Measurements from ENCODE around the gene FAM47E.

Gene FAM47E

DNA sequence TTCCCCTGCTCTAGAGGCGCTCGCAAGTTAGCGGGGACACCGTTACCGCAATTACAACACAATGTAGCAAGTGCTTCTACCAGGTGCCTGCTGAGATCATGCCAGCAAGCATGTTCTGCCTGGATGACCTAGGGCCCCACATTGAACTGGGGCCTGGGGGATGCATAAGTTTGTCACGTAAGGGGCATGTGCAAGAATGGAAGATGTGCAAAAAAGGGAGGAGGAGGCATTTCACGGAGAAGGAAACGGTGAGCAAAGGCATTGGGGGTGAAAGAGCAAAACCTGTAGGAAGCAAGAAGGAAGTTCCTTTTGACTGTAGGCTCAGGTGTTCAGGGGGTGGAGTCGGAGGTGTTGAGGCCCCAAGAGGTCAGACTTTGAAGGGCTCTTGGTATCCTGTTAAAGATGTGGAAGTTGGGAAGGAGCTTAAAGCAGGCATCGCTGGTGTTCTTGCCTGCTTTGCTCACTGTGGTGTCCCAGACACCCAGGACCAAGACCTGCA, 37.3 kb upstream of the FAM47E start:
- Histone ChIP-seq H3K4me2 (peak overlapping the region; percentile 74), H2AFZ (ENCODE audit: low read depth) (peak overlapping the region; percentile 40), H3K4me3 (IDR thresholded peaks at IDR 0.05; ENCODE audit: insufficient read depth, low read depth, low read length) (no peak overlapping the region), H3K4me1 (ENCODE audit: low read depth, poor library complexity, severe bottlenecking) (peaks cover 83% of the 10 kb centered on the region), H3K79me2 (ENCODE audit: insufficient read depth, low read depth) (peaks cover 50% of the 10 kb centered on the region), H3K36me3 (ENCODE audit: insufficient read depth) (no peaks in the 10 kb centered on the region), H3K27ac (peak overlapping the region; percentile 84), H4K20me1 (ENCODE audit: insufficient read depth) (no peaks in the 10 kb centered on the region), H3K9ac (peak overlapping the region; percentile 80), H3K27me3 (ENCODE audit: insufficient read depth, low read depth) (no peaks in the 10 kb centered on the region)
- TF ChIP-seq, protein P1, sequence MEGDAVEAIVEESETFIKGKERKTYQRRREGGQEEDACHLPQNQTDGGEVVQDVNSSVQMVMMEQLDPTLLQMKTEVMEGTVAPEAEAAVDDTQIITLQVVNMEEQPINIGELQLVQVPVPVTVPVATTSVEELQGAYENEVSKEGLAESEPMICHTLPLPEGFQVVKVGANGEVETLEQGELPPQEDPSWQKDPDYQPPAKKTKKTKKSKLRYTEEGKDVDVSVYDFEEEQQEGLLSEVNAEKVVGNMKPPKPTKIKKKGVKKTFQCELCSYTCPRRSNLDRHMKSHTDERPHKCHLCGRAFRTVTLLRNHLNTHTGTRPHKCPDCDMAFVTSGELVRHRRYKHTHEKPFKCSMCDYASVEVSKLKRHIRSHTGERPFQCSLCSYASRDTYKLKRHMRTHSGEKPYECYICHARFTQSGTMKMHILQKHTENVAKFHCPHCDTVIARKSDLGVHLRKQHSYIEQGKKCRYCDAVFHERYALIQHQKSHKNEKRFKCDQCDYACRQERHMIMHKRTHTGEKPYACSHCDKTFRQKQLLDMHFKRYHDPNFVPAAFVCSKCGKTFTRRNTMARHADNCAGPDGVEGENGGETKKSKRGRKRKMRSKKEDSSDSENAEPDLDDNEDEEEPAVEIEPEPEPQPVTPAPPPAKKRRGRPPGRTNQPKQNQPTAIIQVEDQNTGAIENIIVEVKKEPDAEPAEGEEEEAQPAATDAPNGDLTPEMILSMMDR (conservative IDR thresholded peaks at IDR 0.05; ENCODE audit: low read depth, low read length), result no peak

DNA sequence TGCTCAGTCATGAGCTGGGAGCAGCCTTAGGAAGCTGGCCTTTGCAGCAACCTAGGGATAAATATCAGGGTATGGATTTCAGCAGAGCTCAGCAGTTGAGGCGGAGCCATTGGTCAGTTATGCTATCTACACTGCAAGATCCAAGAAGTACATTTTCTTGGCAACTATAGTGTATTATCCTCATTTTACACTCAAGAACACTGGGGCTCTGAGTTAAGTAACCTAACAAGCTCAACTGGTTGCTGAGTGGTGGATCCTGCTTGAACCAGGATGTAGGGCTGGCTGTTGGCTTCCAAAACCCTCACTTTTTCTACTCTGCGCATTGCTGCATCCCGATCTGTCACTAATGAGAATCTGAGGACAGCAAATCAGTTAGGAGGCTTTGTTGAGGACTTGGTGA, 36.4 kb upstream of the FAM47E start:
- peaks cover 83% of the 10 kb centered on the region for H3K4me1 ChIP-seq (ENCODE audit: low read depth, poor library complexity, severe bottlenecking)
- H3K27ac ChIP-seq, result peak overlapping the region; percentile 84
- no peak overlapping the region for H3K4me3 ChIP-seq (IDR thresholded peaks at IDR 0.05; ENCODE audit: insufficient read depth, low read depth, low read length)

DNA sequence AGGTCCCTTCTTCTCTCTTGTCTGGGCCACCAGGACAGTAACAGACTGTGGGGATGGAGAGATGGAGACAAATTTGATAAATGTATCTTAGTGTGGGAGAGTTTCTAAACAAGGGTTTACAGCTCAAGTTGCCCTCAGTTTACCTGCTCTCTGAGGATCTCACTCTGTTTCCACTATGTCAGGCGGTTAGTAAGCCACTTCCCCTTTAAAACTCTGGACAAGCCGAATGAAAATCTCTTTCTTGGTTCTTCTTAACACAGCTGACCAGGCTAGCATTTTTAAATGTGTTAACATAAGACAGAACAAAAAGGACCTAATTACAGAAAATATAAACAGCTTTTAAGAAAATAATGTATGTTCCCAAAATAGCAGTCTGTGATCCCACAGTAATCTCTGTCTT, 35.0 kb upstream of the FAM47E start:
- Histone ChIP-seq H3K27me3 (ENCODE audit: insufficient read depth, low read depth) (no peaks in the 10 kb centered on the region), H3K9ac (no peak overlapping the region), H3K4me2 (peak overlapping the region; percentile 74; the same call in 1 of the 2 replicates), H3K4me3 (IDR thresholded peaks at IDR 0.05; ENCODE audit: insufficient read depth, low read depth, low read length) (no peak overlapping the region), H2AFZ (ENCODE audit: low read depth) (no peak overlapping the region), H3K27ac (no peak overlapping the region; the same call in 1 of the 2 replicates), H4K20me1 (ENCODE audit: insufficient read depth) (no peaks in the 10 kb centered on the region), H3K4me1 (ENCODE audit: low read depth, poor library complexity, severe bottlenecking) (peaks cover 71% of the 10 kb centered on the region), H3K36me3 (ENCODE audit: insufficient read depth) (no peaks in the 10 kb centered on the region), H3K79me2 (ENCODE audit: insufficient read depth, low read depth) (peaks cover 27% of the 10 kb centered on the region)
- TF ChIP-seq, protein P1 (conservative IDR thresholded peaks at IDR 0.05; ENCODE audit: low read depth, low read length), result no peak

More for the DNA sequence above, 36.4 kb upstream of the FAM47E start:
- Histone ChIP-seq H3K36me3 (ENCODE audit: insufficient read depth) (no peaks in the 10 kb centered on the region), H3K27me3 (ENCODE audit: insufficient read depth, low read depth) (no peaks in the 10 kb centered on the region), H2AFZ (ENCODE audit: low read depth) (peak overlapping the region; percentile 40; the same call in 1 of the 2 replicates), H3K4me2 (peak overlapping the region; percentile 74), H4K20me1 (ENCODE audit: insufficient read depth) (no peaks in the 10 kb centered on the region), H3K9ac (peak overlapping the region; percentile 80; the same call in 1 of the 2 replicates), H3K79me2 (ENCODE audit: insufficient read depth, low read depth) (peaks cover 42% of the 10 kb centered on the region)
- TF ChIP-seq, protein P1 (conservative IDR thresholded peaks at IDR 0.05; ENCODE audit: low read depth, low read length), result no peak

DNA sequence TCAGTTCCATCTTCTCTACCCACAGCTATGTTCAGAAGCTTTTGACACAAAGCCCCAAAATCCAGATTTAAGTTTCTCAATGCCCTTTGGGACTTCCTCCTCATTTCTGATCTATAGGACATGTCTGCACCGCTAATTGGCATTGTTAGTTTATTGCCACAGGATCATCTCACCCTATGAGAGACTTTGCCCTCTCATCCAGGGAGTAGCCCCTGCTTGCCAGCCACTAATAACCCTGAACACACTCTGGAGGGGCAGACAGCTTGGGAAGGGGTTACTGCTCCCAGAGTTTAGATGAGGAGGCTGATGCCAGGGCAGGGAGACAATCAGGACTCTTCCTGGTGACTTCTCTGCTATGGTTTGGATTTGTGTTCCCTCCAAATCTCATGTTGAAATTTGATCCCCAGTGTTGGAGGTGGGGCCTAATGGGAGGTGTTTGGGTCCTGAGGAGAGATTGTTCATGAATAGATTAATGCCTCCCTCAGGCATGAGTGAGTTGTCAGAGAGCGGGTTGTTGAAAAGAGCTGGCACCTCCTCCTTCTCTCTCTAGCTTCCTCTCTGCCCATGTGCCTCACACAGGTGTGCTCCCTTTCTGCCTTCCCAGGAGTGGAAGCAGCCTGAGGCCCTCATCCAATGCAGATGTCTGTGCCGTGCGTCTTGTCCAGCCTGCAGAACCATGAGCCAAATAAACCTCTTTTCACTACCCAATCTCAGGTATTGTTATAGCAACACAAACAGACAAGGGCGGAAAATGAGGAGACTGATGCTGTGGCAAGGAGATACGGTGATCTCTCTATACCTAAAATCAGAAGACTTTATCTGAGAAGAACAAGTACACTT, 34.3 kb upstream of the FAM47E start:
- Histone ChIP-seq H3K27me3 (ENCODE audit: insufficient read depth, low read depth) (no peaks in the 10 kb centered on the region), H3K4me1 (ENCODE audit: low read depth, poor library complexity, severe bottlenecking) (peaks cover 64% of the 10 kb centered on the region), H3K36me3 (ENCODE audit: insufficient read depth) (no peaks in the 10 kb centered on the region), H3K9ac (no peak overlapping the region), H2AFZ (ENCODE audit: low read depth) (no peak overlapping the region), H3K4me2 (peak overlapping the region; percentile 74; the same call in 1 of the 2 replicates), H4K20me1 (ENCODE audit: insufficient read depth) (no peaks in the 10 kb centered on the region), H3K4me3 (IDR thresholded peaks at IDR 0.05; ENCODE audit: insufficient read depth, low read depth, low read length) (no peak overlapping the region), H3K27ac (no peak overlapping the region; the same call in 1 of the 2 replicates), H3K79me2 (ENCODE audit: insufficient read depth, low read depth) (peaks cover 20% of the 10 kb centered on the region)
- TF ChIP-seq, protein P1 (conservative IDR thresholded peaks at IDR 0.05; ENCODE audit: low read depth, low read length), result no peak

Data from KMS-11 (cell line).